NOMO-1 treated with dmso at 0.1 percent for 144 hours (cell line): Measurements from ENCODE around the gene NPFF.
"Not testable (repeated sequence)": the region's sequence is repeated elsewhere in the genome, so short reads cannot be mapped to it uniquely, and the experiment has no call there.

ENCODE experiments used
- DNase-seq: peaks from one replicate; lab custom pipeline; 2025; ENCODE audit not compliant: unreplicated experiment; lab: John Stamatoyannopoulos, UW

Gene NPFF

GRCh38 chr12:53497461-53497860, 9.8 kb downstream of the NPFF start:
- no peak for DNase-seq

- no peak for DNase-seq
Observed at GRCh38 chr12:53496752-53497032, 10.6 kb downstream of the NPFF start.

- DNase-seq = peak; percentile 79
Observed at GRCh38 chr12:53495903-53496751, 11.2 kb downstream of the NPFF start.

- no peak for DNase-seq
Observed at GRCh38 chr12:53493610-53494391, 13.5 kb downstream of the NPFF start.

DNA sequence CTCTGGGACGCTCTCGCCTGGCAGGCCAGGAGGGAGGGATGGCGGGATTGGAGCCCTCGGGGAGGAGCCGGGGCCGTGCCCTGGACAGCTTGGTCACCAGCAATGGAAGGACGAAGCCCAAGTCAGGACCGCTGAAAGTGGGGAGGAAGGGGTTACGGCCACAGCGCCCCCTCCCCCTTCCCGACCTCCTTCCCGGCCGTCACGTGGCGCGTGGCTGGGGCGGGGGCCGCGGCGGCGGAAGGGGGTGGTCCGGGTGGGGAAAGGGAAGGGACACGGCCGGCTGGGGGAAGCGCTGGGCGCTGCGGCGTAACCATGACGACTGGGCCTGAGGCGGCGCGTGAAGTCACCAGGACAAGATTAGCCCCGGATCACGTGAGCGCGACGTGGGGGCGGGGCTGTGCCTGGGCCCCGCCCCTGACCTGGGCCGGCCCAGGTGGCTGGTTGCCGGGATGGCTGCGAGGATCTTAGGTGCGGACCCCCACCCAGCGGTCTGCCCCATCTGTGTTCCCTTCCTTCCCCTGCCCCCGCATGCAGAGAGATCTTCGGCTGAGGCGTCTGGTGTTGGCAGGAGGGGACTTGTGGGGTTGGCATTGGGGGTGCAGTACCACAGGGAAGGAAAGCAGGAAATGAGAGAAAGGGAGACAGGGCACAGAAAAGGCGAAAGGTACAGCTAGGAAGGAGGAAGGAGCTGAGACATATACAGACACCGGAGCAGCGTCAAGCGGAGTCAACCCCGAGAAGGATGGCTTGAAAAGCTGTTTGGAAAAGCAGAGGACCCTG, 14.3 kb downstream of the NPFF start:
- peak; percentile 67 for DNase-seq

DNA sequence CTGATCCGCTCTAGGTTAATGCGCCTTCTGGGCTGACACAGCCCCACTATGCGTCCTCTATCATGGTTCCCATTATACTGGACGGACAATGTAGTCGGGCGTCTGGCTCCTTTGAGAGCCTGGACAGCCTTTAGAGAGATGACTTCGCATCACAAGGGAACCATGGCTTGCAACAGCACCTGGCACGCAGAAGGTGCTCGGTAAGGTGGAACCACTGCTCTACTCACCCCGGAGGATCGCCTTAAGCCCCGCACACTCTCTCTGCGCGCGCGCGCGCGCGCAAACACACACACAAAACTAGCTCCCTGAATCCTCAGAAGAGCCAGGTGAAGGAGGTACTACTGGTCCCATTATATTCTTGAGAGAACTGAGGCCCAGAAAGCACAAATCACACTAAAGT, 15.1 kb downstream of the NPFF start:
- no peak for DNase-seq

GRCh38 chr12:53489242-53489864, 17.9 kb downstream of the NPFF start:
- no peak for DNase-seq

DNA sequence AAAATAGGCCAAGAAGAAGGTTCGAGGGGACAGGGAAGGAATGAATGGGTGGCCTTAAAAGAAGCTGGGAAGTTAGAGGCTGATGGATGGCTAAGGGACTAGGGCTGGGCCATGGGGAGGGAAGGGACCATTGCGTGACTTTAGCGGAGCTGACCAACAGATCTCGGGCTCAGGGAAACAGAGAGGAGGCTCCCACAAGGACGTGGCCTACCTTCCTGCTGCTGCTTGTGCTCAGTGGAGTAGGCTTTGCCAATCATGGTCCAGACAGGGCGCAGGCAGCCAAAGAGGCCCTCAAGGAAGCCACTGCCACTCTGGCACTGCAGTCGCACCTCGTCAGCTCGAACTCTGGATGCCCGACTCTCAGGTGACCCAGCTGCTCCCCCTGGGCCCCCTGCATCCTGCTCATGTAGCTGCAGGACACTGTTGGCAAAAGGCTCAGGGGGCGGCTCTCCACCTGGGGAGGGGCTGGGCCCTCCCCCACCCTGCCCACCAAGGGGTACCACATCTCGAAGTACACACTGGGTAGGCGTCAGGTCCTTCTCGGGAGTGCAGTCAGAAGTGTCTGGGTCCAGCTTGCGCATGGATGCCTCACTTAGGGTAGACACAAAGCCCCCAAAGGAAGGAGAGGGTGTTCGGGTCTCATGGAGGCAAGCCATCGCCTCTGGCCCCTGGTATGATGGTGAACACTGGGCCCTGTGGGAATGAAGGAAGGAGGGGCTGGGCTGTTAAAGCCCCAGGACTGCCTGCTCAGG, 20.4 kb downstream of the NPFF start:
- DNase-seq = no peak

DNA sequence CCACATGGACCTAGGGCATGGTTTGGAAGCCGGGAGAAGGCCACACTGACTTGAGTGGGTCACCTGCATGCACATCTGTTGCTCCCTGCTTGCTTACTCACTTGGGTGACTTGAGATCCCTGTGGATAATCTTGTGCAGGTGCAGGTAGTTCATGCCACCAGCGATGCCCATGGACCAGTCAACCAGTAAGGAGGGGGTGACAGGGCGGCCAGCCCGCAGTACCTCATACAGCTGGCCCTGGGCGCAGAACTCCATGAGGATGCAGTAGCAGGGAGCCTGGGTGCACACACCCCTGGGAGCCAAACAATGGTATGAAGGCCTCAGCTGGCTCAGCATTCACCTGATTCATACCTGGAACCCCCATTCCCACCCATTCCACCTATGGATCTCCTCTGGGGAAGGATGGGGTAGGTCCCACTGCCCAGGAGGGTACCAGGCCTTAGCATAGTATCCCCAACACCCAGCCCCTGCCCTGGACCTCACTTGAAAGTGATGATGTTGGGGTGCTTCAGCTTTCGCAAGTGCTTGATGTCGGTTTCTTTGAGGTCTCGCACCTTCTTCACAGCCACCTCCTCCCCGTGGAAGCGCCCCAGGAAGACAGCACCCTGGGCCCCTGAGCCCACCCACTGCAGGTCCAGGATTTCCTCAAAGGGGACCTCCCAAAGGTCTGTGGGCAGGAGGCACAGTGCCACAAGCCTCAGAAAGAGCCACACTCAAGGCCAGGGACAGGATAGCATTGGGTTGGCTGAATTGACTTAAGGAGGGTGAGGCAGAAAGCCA, 21.1 kb downstream of the NPFF start:
- no peak for DNase-seq

DNA sequence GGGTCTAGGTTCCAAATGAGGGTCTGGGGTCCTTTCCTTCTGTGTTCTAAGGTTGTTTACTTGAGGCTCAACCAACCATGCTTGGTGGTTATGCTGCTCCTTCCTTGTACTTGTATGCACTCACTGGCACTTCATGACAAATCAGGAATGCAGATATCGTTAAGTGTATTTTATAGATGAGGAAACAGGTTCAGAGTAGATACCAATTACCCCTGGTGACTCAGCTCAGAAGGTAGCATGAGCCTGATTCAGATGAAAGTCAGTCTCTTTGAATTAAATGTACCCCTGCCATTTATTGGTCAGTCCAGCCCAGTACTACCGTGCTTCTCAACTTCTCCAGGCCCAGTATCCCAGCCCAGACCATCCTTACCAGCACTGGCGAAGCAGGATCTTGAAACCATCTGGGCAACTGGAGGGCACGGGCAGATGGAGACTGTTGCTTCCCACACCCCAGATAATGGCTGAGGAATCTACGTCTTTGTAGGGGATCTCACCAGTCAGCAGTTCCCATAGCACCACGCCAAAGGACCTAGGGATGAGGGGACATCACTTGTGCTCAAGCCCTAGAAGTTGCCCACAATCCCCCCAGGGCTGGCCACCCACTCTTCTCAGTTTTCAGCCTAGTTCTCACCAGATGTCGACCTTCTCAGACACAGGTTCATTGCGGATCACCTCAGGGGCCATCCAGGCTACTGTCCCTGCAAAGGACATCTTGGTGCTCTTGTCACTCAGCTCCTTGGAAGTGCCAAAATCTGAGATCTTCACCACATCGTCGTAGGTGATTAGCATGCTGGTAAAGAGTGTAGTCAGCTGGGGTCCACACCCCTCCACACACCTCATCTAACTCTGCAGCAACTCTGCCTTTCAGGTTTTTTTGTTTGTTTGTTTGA, 22.4 kb downstream of the NPFF start:
- no peak for DNase-seq

DNA sequence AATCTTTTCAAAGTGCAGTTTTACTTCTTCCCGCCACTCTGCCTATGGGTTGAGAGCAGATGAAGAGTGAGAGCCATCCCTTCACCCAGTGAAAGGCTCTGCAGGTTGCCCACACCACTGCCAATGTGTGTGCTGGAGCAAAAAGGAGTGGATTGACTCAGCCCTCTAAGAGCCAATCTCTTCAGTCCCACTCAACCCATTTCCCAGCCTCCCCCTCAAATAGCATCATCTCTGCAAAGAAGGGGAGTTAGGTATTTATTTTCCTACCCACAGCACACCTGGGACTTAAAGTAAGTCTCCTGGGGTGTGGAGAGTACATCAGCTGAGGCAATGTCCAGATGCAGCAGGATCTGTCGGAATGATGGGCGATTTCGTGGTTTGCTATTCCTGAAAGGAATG, 23.3 kb downstream of the NPFF start:
- DNase-seq = no peak

DNA sequence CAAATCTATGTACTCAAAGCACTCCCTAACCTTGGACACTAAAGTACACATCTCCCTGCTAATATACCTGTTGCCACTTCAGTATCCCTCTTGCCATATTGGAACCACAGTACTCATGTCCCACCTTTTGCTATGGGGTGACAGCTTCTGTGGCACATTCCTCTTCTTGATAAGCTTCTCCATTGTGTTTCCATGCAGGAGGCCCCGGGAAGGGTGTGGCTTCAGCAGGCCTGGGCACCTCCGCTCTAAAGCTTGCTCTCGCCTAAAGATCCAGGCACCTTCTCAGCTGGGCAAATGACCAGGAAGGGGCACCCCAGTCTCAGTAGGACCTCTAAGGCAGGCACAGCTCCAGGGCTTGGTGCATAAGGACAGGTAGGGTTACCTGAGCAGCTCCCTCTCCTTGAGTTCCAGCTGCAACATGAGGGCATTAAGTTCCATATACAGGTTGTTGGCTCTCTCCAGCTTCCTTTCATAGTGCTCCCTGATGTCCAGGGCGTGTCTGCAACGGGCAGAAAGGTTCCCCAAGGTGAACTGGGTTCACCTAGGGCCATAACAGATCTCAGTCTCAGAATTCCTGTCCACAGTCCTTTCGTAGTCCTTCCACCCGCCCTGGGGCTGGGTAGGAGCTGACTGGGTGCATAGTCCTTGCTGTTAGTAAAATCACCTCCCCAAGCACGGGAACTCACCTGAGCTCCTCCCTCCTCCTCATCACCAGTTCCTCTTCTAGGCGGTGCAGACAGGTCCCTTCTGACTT, 23.9 kb downstream of the NPFF start:
- no peak for DNase-seq

DNA sequence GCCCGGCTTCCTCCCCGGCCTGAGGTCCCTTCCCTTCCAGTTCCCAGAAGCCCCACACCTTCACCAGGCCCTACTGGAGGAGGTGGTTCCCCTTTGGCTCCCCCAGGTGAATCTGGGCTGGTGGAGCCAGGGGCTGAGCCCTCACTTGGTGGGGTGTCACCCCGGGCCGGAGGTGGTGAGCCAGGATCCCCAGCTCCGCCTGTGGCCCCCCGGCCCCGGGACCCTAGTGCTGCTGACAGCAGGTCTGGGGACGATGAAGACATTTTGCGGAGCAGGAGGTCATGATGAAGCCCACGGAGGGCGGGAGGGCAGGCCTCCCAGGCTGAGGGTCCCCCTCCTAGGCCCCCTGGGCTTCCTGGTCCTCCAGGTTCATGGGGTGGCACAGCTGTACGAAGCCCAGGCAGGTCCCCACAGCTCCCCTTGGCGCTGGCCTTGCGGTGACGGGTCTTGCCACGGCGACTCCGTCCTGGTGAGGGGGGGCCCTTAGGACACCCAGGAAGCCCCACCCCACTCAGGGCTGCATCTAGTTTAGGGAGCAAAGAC, 24.6 kb downstream of the NPFF start:
- DNase-seq = no peak

GRCh38 chr12:53481939-53482586, 25.2 kb downstream of the NPFF start:
- DNase-seq = no peak

GRCh38 chr12:53481458-53481857, 25.8 kb downstream of the NPFF start:
- not testable (repeated sequence) for DNase-seq

GRCh38 chr12:53480491-53481442, 26.5 kb downstream of the NPFF start:
- DNase-seq = no peak
